Parathyroid adenoma (tissue), 2 donors: ENCODE measurements around the gene TULP4.

Source experiments
- H2AFZ ChIP-seq: fragments of 300-600 bp; sonication (generic); one replicate; pipeline ENCODE4 v1.7.0; 2017; ENCODE audit warnings: antibody characterized with exemption, mild to moderate bottlenecking
- H3K27ac ChIP-seq: fragments of 300-600 bp; sonication (generic); one replicate; pipeline ENCODE4 v1.7.0; 2017
- H3K27me3 ChIP-seq: fragments of 300-600 bp; sonication (generic); one replicate; pipeline ENCODE4 v1.7.0; 2017; ENCODE audit warnings: low read length; ENCODE audit not compliant: control insufficient read depth, insufficient read depth
- H3K36me3 ChIP-seq: fragments of 300-600 bp; sonication (generic); one replicate; pipeline ENCODE4 v1.7.0; 2017; ENCODE audit warnings: low read length; ENCODE audit not compliant: control insufficient read depth, insufficient read depth
- H3K4me1 ChIP-seq: fragments of 300-600 bp; sonication (generic); one replicate; pipeline ENCODE4 v1.7.0; 2017; ENCODE audit warnings: control low read depth
- H3K4me2 ChIP-seq: fragments of 300-600 bp; sonication (generic); one replicate; pipeline ENCODE4 v1.7.0; 2017; ENCODE audit warnings: low read length
- H3K4me3 ChIP-seq: fragments of 300-600 bp; sonication (generic); one replicate; pipeline ENCODE4 v1.7.0; 2017; ENCODE audit warnings: low read depth, low read length
- H3K79me2 ChIP-seq: fragments of 300-600 bp; sonication (generic); one replicate; pipeline ENCODE4 v1.7.0; 2017; ENCODE audit warnings: control low read depth
- H3K9ac ChIP-seq: fragments of 300-600 bp; sonication (generic); one replicate; pipeline ENCODE4 v1.7.0; 2017; ENCODE audit warnings: mild to moderate bottlenecking
- H3K9me3 ChIP-seq: fragments of 300-600 bp; sonication (generic); one replicate; pipeline ENCODE4 v1.7.0; 2017; ENCODE audit warnings: low read length; ENCODE audit not compliant: control insufficient read depth
- CTCF ChIP-seq: fragments of 300-600 bp; sonication (generic); IDR thresholded peaks from one replicate; pipeline ENCODE4 v1.7.0; 2017; ENCODE audit warnings: antibody characterized with exemption, mild to moderate bottlenecking
- donor health status: primary hyperparathyroidism.

TULP4 gene

GRCh38 chr6:158539413-158539812 is 227.1 kb downstream of the TULP4 start:
- H3K36me3 ChIP-seq = no peaks in the 10 kb centered on the region
- peaks cover 26% of the 10 kb centered on the region for H3K79me2 ChIP-seq
- no peak for TF ChIP-seq CTCF
- peaks cover 5% of the 10 kb centered on the region for H3K4me1 ChIP-seq
- no peaks in the 10 kb centered on the region for H3K9me3 ChIP-seq
- H3K27ac ChIP-seq = no peak overlapping the region
- no peak overlapping the region for H3K4me3 ChIP-seq
- H3K27me3 ChIP-seq = no peaks in the 10 kb centered on the region
- no peak overlapping the region for H3K4me2 ChIP-seq
- no peak overlapping the region for H3K9ac ChIP-seq
- H2AFZ ChIP-seq = no peak overlapping the region

- no peak for TF ChIP-seq CTCF
- Histone ChIP-seq H3K9ac (no peak overlapping the region), H3K27ac (no peak overlapping the region), H3K4me1 (peaks cover 5% of the 10 kb centered on the region), H3K27me3 (no peaks in the 10 kb centered on the region), H2AFZ (no peak overlapping the region), H3K79me2 (peaks cover 27% of the 10 kb centered on the region), H3K9me3 (no peaks in the 10 kb centered on the region), H3K4me2 (no peak overlapping the region), H3K36me3 (no peaks in the 10 kb centered on the region), H3K4me3 (no peak overlapping the region)
These were observed 227.6 kb downstream of the TULP4 start for GRCh38 chr6:158539881-158540280.

GRCh38 chr6:158543606-158544185 is 231.4 kb downstream of the TULP4 start:
- Histone ChIP-seq H2AFZ (no peak overlapping the region), H3K27me3 (no peaks in the 10 kb centered on the region), H3K36me3 (no peaks in the 10 kb centered on the region), H3K27ac (no peak overlapping the region), H3K9ac (no peak overlapping the region), H3K4me2 (no peak overlapping the region), H3K4me1 (no peaks in the 10 kb centered on the region), H3K79me2 (peaks cover 37% of the 10 kb centered on the region), H3K4me3 (no peak overlapping the region), H3K9me3 (no peaks in the 10 kb centered on the region)
- no peak for TF ChIP-seq CTCF

GRCh38 chr6:158544428-158544827 is 232.2 kb downstream of the TULP4 start:
- Histone ChIP-seq H3K79me2 (peaks cover 37% of the 10 kb centered on the region), H3K4me2 (no peak overlapping the region), H3K4me1 (no peaks in the 10 kb centered on the region), H3K36me3 (no peaks in the 10 kb centered on the region), H2AFZ (no peak overlapping the region), H3K27ac (no peak overlapping the region), H3K9ac (no peak overlapping the region), H3K4me3 (no peak overlapping the region), H3K27me3 (no peaks in the 10 kb centered on the region), H3K9me3 (no peaks in the 10 kb centered on the region)
- no peak for TF ChIP-seq CTCF
